DMS153 (cell line): Measurements from ENCODE around the gene GLT6D1.
"Not testable (repeated sequence)": the region's sequence is repeated elsewhere in the genome, so short reads cannot be mapped to it uniquely, and the experiment has no call there.

ENCODE experiments used
- DNase-seq: peaks from one replicate; lab custom pipeline; 2025; lab: John Stamatoyannopoulos, UW

GLT6D1 gene, protein sequence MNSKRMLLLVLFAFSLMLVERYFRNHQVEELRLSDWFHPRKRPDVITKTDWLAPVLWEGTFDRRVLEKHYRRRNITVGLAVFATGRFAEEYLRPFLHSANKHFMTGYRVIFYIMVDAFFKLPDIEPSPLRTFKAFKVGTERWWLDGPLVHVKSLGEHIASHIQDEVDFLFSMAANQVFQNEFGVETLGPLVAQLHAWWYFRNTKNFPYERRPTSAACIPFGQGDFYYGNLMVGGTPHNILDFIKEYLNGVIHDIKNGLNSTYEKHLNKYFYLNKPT

DNA sequence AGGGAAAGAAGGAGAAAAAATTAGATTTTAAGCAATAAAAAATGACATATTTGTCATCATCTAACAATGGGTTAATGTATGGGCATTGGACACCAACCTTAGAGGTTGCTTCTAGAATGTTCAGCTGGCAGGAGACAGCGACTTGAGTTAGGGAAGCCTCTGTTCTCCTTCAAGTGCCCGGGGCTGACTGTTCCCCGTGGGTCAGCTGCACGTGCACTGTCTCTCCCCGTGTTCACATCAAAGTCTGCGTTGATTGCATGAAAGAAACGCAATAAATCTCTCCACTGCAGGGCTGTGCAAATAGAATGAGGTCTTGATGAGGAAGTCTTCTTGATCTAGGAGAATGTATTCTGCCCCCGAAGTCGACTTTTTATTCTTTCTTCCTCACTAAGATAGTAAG, at the start of gene GLT6D1:
GLT6D1 (minus strand) TSS at position 345 of the 400 bp plus-strand sequence. CDS start 353 bp downstream, outside the sequence.
- no peak for DNase-seq

- no peak for DNase-seq
Observed at GRCh38 chr9:135689011-135689410, 49.7 kb upstream of the GLT6D1 start.

GRCh38 chr9:135687216-135687615, 47.9 kb upstream of the GLT6D1 start:
- no peak for DNase-seq

DNA sequence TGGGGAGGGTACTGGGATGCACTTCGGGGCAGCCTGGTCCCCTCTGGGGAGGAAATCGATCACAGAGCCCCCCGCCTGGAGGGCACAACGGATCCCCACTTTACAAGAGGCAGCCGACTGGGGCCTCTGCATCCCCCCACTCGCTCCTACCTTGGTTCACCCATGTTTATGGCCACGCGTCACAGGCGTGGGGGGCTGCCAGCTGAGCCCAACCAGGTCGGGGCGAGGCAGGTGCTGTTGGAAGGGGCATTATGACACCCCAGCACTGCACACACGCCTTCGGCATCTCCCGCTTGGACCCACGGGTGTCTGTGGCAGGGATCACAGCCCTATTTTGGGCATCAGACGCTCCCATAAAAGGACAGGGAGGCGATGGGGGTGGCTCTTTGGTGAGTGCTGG, 45.4 kb upstream of the GLT6D1 start:
- DNase-seq, result no peak

- no peak for DNase-seq
Observed at GRCh38 chr9:135683401-135684034, 44.2 kb upstream of the GLT6D1 start.

DNA sequence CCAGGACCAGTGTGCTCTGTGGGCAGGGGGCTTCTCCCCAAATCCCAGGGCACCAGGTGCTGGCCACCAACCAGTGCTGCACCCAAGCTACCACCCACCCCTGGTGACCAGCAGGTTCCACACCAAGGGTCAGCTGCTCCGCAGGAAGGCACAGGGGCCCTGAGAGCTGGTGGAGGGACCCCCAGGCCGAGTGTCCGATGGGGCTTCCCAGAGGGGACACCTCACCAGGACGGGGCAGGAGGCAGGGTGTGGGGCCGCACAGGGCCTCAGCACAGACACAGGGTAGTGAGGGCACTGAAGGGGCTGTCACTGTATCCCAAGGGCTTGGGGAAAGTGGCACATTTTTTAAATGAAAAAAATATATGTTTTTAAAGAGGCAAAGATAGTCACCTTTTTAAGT, 41.8 kb upstream of the GLT6D1 start:
- no peak for DNase-seq

DNA sequence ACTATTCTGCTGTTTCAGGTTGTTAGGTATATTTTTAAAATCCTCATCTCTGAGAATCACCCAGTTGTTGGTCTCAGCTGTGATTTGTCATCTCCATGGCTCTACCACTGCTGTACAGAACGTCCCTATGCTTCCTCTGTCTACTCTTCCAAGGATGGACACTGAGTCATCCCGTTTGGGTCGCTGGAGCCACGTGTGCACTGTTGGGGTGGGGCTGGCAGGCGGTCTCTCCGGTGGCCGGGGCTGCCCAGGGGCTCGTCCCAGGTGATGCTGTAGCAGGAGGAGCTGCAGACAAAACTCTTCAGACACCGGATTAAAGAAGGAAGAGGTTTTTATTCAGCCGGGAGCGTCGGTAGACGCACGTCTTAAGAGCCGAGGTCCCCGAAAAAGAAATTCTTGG, 40.7 kb upstream of the GLT6D1 start:
- DNase-seq, result no peak

- DNase-seq, result no peak
Observed at GRCh38 chr9:135678236-135679017, 39.1 kb upstream of the GLT6D1 start.

DNA sequence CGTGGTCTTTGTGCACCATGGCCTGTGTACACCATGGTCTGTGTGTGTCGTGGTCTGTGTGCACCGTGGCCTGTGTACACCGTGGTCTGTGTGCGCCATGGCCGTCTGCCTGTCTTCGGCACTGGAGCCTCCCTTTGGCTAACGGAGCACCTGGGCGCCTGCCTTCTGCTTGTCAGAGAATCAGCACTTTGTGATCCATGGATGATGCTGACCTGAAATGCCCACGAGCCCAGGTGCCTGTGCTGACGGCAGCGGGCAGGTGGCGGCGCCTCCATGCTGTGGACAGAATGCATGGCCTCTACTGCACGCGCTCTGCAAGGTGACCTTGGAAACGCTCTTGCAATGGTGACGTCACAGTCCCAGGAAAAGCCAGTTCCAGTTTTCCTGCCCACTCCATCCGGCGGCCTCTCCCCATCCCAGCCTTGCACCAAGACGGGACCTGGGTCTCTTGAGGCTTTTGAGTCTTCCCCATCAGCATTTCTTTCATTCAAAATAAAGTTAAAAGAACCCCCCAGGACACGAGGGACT, 38.4 kb upstream of the GLT6D1 start:
- no peak for DNase-seq

DNA sequence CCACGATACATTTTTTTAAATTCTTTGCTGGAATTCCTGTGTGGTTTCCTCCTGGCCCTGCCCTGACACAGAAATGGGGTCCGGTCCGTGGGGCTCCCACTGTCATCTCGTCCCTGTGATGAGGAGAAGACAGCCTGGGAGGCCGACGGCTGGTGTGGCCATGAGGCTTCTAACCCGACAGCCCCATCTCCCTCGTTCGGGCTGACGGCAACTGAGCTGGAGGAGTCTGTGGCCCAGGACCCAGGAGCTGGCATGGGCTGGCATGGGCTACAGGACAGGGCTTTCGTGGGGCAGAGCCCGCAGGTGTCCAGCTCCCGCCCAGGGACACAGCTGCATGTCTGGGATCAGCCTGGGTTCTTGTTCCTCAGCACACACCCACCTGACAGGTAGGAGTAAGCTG, 37.6 kb upstream of the GLT6D1 start:
- no peak for DNase-seq

DNA sequence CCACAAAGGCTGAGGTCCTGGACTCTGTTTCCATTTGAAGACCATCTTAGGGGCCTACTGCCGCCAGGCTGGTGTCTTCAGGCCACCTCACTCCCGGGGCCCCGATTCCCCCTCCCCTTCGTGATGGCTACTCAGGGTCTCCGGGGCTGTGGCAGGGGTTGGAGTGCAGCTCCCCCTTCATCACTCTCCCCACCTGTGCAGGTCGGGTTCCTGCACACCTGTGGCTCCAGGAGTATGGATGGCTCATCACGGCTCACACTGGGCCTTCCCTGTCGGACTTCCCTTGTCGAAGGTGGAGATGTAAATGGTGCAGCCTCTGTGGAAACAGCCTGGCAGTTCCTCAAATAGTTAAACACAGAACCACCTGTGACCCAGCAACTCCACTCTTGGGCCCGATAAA, 35.6 kb upstream of the GLT6D1 start:
- no peak for DNase-seq

GRCh38 chr9:135673941-135674340, 34.6 kb upstream of the GLT6D1 start:
- DNase-seq, result no peak

- DNase-seq, result not testable (repeated sequence)
Observed at GRCh38 chr9:135672786-135673185, 33.4 kb upstream of the GLT6D1 start.

DNA sequence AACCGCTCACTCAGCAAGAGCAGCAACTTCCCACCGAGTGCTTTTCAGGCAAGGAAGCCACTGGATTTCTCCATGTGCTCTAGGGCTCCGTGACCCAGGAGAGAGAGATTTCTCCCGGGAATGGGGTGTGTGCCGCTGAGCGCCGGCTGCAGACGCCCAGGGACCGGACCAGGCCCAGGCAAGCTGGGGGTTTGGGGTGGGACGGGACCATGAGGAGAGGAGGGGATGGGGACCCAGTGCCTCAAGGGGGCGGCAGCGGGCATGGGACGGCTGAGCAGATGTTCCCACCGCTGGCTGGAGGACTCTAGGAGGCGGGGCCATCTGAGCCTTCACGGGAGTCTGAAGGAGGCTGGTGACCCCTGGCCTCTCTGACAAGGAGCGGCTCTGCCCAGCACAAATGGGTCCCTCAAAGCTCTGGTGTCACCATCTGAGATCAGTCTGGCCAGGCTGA, 32.3 kb upstream of the GLT6D1 start:
- no peak for DNase-seq

DNA sequence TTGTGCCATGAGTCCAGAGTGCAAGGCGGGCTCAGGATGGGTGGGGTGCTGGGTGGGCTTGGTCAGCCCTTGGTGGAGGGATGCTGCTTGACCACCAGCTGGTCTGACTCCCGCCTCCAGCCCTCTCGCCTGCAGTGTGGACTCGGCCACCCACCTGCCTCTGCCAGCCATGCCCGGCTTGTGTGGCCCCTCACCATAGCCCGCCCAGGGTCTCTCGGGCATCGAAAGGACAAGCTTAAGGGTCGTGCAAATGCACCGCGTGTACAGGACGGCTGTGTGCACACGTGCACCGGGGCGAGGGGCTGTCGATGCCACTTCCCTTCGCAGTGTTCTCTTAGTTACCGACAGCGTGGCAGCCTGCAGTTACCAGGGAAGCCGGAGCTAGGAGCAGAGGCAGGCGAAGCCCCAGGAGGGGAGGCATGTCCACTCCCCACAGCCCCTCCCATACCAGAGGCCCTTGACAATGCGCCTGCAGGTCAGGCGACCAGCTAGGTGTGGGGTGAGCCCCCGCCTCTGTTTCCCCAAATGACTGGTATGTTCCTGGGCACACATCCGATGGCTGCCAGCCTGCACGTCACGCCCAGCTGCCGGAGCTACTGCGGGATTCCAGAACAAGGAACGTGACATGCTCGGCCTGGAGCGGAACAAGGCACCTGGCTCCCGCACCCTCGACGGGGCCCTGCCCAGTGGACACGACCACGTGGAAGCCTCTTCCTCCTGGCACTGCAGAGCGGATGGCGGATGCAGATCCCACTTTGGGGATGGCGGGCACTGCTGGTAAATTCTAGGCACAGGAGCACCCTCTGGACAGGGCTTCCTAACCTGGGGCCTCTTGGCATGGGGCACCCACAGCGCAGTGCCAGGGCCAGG, 31.6 kb upstream of the GLT6D1 start:
- no peak for DNase-seq

DNA sequence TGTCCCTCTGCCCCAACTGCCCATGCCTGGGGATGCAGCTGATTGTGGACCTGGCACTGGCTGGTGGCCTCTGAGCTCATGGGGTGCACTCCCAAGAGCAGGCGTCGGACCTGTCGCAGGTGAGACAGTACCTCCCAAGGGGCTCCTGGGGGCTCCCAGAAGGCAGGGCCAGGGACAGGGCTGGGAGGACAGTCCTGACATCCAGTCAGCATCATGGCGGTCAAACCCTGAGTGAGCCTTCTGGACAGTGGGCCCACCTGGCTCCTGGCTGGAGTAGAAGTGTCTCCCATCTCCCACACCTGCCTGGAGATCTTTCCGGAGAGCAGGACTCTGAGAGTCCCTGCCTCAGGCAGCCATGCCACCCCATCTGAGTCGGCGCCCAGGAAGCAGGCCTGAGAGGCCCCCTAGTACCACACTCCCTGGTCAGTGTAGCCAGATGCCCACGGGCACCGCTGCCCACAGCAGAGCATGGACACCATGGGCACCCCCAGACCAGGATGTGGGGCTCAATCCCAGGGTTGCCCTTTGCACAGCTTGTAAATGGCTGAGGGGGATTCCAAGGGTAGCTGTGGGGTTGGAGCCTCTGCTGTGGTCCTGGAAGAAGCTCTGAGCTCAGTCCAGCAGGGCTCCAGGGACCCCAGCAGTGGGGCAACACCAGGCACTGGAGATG, 30.4 kb upstream of the GLT6D1 start:
- DNase-seq, result no peak

GRCh38 chr9:135669018-135669417, 29.7 kb upstream of the GLT6D1 start:
- DNase-seq, result not testable (repeated sequence)

DNA sequence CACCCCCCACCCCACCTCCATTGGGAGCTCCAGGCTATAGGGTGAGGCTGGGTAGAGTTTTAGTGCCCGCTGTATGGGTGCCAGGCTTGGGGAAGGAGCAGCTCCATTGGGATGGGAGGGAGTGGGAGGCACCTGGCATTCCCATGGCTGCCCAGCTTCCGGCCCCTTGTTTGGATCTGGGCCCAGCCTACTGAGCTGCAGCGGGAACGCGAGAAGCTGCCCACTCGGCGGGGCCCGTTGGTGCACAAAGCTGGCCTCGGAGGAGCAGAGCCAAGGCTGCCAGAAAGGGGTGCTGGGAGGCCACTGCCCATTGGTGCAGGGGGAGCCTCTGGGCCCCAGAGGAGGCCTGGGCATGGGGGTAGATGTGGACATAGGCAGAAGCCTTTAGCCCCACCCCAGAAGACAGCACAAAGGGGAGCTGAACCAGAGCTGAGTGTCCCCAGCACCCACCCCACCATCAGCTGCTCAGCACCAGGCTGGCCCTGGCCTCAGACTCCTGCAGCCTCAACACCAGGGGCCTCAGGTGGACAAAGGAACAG, 28.2 kb upstream of the GLT6D1 start:
- DNase-seq, result no peak

DNA sequence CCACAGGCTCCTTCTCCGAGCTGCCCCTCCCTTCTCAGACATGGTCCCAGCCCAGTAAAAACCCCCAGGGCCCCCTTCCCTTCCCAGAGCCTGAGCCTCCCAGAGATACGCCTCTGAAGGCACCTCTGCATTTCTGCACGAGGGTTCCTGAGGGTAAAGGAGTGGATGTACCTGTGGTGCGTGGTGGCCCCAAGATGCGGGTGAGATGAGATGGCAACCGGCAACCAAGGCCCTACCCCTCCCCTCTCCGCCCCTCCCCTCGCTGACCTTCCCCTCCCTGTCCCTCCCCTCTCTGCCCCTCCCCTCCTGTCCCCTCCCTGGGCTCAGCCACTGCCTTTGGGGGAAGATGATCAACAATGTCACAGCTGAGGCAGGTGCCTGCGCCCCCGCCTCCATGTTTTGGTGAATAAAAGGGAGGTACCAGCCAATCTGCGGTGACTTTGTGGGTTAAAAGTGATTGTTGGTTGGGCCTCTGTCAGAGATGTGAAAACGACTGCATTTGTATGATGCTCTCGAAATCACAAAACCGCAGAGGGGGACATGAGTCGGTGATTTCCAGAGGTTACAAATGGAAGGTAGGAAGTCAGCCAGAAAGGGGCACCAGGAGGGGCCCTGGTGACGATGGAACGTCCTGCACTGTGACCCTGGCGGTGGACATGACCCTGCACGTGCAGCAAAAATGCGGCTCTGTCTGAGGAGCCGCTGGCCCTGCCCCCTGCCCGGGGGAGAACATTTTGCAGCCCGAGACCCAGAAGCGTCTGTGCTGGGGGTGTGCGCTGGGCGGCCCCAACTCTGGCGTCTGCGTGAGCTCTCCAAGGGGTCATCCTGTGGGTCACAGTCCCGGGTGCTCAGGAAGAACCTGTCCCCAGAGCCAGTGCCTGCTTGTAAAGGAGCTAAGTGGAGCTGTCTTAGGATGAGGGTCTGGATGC, 27.5 kb upstream of the GLT6D1 start:
- no peak for DNase-seq

DNA sequence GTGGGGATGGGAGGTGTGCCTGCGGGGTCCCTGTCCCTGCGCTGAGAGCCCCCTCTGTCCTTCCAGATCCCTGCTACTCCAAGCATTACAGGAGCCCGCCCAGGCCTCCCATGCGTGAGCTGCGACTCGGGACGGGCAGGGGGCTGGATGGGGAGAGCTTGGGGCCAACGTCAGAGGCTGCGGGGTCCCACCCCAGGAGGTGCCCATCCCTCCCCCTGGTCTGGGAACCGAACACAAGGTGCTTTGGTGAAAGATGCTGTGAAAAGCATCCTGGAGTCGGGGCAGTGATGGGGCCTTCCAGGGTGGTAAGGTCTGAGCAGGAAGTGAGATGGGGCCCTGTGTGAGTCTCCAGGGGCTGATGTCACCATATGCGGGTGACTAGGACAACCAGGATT, 26.5 kb upstream of the GLT6D1 start:
- no peak for DNase-seq
